ENCODE results near the gene PUM2.

PUM2 gene

DNA sequence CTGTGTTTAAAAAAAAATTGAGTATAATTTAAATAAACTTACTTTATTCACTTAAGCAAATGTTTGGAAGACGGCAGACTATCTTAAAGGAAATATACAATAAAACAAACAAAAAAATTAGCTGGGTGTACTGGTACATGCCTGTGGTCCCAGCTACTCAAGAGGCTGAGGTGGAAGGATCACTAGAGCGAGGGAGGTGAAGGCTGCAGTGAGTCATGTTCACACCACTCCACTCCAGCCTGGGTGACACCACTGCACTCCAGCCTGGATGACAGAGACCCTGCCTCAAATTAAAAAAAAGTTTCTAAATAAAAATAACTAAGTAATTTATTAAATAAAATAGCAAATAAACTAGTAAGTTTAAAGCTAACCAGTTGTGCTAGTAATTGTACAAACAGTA, 7.5 kb downstream of the PUM2 start:
- TF ChIP-seq ZNF274 (IDR thresholded peaks at IDR 0.05; ENCODE audit: low read depth, low read length): no peak
- no peak overlapping the region for H3K4me3 ChIP-seq (ENCODE audit: low read length)

DNA sequence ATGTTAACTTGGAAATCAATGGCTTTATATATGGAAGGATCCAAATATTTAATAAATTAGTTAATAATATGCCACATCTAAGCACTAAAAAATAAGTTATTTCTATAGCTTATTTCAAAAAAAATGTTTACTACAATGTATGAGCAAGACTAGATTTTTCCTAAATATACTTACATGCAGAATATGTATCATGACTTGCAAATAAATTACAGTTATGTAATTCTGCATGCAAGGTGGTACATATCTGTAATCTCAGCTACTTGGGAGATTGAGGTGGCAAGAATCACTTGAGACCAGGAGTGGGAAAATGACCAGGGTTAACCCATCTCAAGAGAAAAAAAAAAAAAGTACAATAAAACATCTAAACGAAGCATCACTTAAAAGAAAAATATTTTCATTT, 11.6 kb downstream of the PUM2 start:
- no peak overlapping the region for H3K4me3 ChIP-seq (ENCODE audit: low read length)
- TF ChIP-seq ZNF274 (IDR thresholded peaks at IDR 0.05; ENCODE audit: low read depth, low read length): no peak

- no peak overlapping the region for H3K4me3 ChIP-seq (ENCODE audit: low read length)
- TF ChIP-seq ZNF274 (IDR thresholded peaks at IDR 0.05; ENCODE audit: low read depth, low read length): no peak
Measured at GRCh38 chr2:20334605-20335203, 15.9 kb downstream of the PUM2 start.

DNA sequence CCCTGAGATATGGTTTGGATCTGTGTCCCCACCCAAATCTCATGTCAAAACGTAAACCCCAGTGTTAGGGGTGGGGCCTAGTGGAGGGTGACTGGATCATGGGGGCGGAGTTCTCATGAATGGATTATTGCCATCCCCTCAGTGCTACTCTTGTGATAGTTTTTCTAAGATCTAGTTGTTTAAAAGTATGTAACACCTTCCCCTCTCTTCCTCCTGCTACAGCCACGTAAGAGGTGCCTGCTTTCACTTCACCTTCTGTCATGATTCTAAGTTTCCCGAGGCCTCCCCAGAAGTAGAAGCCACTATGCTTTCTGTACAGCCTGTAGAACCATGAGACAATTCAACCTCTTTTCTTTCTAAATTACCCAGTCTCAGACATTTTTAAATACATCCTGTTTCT, 16.9 kb downstream of the PUM2 start:
- TF ChIP-seq ZNF274 (IDR thresholded peaks at IDR 0.05; ENCODE audit: low read depth, low read length): no peak
- H3K4me3 ChIP-seq (ENCODE audit: low read length): no peak overlapping the region

GRCh38 chr2:20330192-20330591, 20.5 kb downstream of the PUM2 start:
- TF ChIP-seq ZNF274 (IDR thresholded peaks at IDR 0.05; ENCODE audit: low read depth, low read length): no peak
- H3K4me3 ChIP-seq (ENCODE audit: low read length): no peak overlapping the region

GRCh38 chr2:20327370-20327769, 23.3 kb downstream of the PUM2 start:
- no peak overlapping the region for H3K4me3 ChIP-seq (ENCODE audit: low read length)
- TF ChIP-seq ZNF274 (IDR thresholded peaks at IDR 0.05; ENCODE audit: low read depth, low read length): no peak

- no peak for TF ChIP-seq ZNF274 (IDR thresholded peaks at IDR 0.05; ENCODE audit: low read depth, low read length)
- no peak overlapping the region for H3K4me3 ChIP-seq (ENCODE audit: low read length)
Measured at GRCh38 chr2:20326163-20326780, 24.4 kb downstream of the PUM2 start.

DNA sequence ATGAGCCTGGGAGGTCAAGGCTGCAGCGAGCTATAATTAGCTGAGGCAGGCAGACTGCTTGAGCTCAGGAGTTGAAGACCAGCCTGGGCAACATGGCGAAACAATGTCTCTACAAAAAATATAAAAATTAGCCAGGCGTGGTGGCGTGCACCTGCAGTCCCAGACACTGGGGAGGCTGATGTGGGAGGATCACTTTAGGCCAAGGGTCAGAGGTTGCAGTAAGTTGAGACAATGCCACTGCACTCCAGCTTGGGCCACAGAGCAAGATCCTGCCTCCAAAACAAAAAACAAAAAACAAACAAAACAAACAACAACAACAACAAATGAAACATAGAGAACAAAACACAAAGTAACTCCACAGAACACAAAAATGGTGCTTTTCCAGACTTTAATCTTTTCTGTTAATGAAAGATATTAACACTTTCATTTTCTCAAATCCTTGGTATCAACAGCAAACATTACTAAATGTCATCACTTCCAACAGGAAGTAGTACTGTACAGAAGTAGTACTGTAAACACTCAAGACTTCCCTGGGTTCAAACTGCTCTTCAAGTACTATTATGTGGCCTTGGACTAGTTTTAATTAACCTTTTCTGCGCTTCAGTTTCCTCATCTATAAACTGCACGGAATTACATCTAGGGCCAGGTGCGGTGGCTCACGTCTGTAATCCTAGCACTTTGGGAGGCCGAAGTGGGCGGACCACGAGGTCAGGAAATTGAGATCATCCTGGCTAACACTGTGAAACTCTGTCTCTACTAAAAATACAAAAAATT, 27.9 kb downstream of the PUM2 start:
- no peak for TF ChIP-seq ZNF274 (IDR thresholded peaks at IDR 0.05; ENCODE audit: low read depth, low read length)
- no peak overlapping the region for H3K4me3 ChIP-seq (ENCODE audit: low read length)

- TF ChIP-seq ZNF274 (IDR thresholded peaks at IDR 0.05; ENCODE audit: low read depth, low read length): no peak
- H3K4me3 ChIP-seq (ENCODE audit: low read length): no peak overlapping the region
Measured at GRCh38 chr2:20317690-20318089, 33.0 kb downstream of the PUM2 start.

DNA sequence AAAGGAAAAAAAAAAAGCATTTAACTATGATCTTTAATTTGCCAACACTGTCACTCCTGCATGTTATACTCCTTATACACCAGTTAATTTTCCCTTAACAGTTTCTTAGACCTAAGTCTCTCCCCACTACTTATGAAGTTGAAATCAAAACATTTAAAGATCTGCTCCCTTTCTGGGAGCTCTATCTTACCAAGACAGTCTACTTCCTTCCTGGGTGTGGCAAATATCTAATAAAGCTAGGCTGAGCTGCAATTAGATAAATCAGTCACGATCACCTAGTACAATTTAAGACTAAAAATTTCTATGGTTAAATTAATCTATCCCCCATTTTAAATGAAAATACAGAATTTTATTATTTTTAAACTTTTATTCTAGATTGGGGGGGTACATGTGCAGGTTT, 33.4 kb downstream of the PUM2 start:
- no peak for TF ChIP-seq ZNF274 (IDR thresholded peaks at IDR 0.05; ENCODE audit: low read depth, low read length)
- no peak overlapping the region for H3K4me3 ChIP-seq (ENCODE audit: low read length)

DNA sequence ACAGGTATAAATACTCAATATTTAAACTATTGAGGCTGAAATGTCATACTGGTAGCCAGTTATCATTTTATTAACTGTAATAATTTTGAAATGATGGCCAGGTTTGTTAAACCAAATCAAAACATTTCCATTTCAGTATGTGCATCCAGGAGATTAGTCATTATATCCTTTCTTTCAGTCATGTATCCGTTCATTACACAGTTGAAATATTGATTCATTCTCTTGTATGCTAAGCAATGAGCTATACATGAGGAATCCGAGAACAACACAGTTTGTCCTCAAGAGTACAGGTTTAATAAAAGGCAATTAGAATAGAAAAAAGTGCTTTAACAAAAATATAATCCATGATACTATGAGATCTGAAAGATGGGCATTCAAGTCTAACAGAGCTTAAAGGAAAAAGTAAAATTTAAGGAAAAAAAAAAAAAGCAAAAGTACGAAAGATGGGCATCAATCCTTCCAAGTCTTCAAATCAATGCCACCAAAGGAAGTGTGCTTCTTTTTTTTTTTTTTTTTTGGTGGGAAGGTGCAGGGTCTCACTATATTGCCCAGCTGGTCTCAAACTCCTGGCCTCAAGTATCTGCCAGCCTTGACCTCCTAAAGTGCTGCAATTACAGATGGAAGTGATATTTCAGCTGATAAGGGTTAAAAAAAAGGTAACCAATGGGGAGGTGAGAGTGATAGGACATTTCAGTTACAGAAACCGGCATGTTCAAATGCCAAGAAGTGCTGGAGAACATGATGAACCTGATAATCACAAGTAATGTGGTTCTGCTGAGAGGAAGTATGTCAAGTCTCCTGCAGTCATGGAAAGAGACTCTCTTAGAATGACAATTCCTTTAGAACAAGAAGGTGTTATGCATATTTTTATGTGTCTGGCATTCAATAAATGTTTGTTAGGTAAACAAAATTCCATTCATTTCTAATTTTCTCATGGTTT, 35.8 kb downstream of the PUM2 start:
- H3K4me3 ChIP-seq (ENCODE audit: low read length): no peak overlapping the region

DNA sequence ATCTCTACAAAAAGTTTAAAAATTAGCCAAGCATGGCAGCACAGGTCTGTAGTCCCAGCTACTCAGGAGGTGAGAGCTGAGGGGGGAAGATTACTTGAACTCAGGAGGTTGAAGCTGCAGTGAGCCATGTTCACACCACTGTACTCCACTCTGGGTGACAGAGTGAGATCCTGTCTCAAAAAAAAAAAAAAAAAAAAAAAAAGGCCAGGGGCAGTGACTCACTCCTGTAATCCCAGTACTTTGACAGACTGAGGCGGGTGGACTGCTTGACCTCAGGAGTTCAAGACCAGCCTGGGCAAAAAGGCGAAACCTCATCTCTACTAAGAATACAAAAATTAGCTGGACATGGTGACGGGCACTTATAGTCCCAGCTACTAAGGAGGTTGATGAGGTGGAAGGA, 37.0 kb downstream of the PUM2 start:
- H3K4me3 ChIP-seq (ENCODE audit: low read length): no peak overlapping the region
- no peak for TF ChIP-seq ZNF274 (IDR thresholded peaks at IDR 0.05; ENCODE audit: low read depth, low read length)

More for the DNA sequence above, 35.8 kb downstream of the PUM2 start:
- TF ChIP-seq ZNF274 (IDR thresholded peaks at IDR 0.05; ENCODE audit: low read depth, low read length): no peak

DNA sequence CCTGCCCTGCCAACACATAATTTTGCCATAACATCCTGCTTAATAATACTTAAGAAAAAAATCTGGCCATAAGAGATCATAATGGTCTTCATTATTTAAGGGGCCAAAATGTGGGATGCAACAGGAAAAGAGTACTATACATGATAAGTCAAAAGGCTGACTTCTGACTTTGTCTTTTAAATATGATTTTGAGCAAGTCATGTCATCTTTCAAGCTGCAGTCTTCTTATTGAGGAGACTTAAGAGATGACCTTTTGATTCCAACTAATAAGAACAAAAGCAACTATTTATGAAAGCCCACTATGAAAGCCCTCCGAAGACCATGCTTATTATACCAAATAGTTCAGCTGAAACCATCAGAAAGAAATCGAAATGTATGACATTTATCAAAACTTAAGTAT, 41.6 kb downstream of the PUM2 start:
- no peak for TF ChIP-seq ZNF274 (IDR thresholded peaks at IDR 0.05; ENCODE audit: low read depth, low read length)

GRCh38 chr2:20307311-20307710, 43.3 kb downstream of the PUM2 start:
- TF ChIP-seq ZNF274 (IDR thresholded peaks at IDR 0.05; ENCODE audit: low read depth, low read length): no peak
- H3K4me3 ChIP-seq (ENCODE audit: low read length): no peak overlapping the region

More for the DNA sequence above, 41.6 kb downstream of the PUM2 start:
- no peak overlapping the region for H3K4me3 ChIP-seq (ENCODE audit: low read length)

Data from GM08714 (cell line).